ENCODE results near the gene AFF1.

- no peak for TF ChIP-seq CTCF (IDR thresholded peaks at IDR 0.05)
- no peak for TF ChIP-seq POLR2A (IDR thresholded peaks at IDR 0.05)
- TF ChIP-seq EP300 (IDR thresholded peaks at IDR 0.05): no peak
- TF ChIP-seq POLR2AphosphoS5 (IDR thresholded peaks at IDR 0.05): no peak
Observed at GRCh38 chr4:86990510-86990909, 55.7 kb downstream of the AFF1 start.

Data from gastroesophageal sphincter (tissue), 3 donors.